Ovary (tissue), 9 donors: ENCODE measurements around the gene TMEM100. TPM values are rescaled to one million over a fixed set of nuclear protein-coding genes. Genes with fewer than 3 reads are reported as not detected.

Experiments used
- DNase-seq, 5 donors: peaks; one replicate each; pipeline ENCODE4 v3.0.0-alpha.2; 2019 to 2020
- H3K27ac ChIP-seq, 2 donors: fragments of 200-600 bp; one replicate each; pipeline versions ENCODE4 v1.5.1 to v1.8.0; 2019 to 2022
- H3K27me3 ChIP-seq: fragments of 200-600 bp; one replicate; pipeline ENCODE4 v1.8.0; 2022
- H3K36me3 ChIP-seq: fragments of 200-600 bp; sonication (generic); one replicate; pipeline ENCODE4 v1.5.1; 2019
- H3K4me1 ChIP-seq: one replicate; pipeline ENCODE4 v1.8.1; 2013; ENCODE audit warnings: mild to moderate bottlenecking, moderate library complexity; ENCODE audit not compliant: insufficient read depth
- H3K4me3 ChIP-seq: fragments of 200-600 bp; sonication (generic); one replicate; pipeline ENCODE4 v1.5.1; 2017
- H3K9me3 ChIP-seq, 2 donors: fragments of 200-600 bp in 1 of 2; sonication (generic) in 1 of 2; one replicate each; pipeline versions ENCODE4 v1.5.1 to v1.8.1; 2013 to 2019; ENCODE audit warnings: mild to moderate bottlenecking in 1 of 2, moderate library complexity in 1 of 2
- EP300 ChIP-seq: sonication (generic); formaldehyde crosslinking; IDR thresholded peaks from one replicate; pipeline ENCODE4 v1.6.1; 2017; ENCODE audit warnings: antibody characterized with exemption
- POLR2A ChIP-seq: fragments of 450-650 bp; IDR thresholded peaks from one replicate; pipeline ENCODE4 v1.6.1; 2017; ENCODE audit warnings: antibody characterized with exemption, mild to moderate bottlenecking, moderate library complexity
- WGBS, 3 donors: extraction: QIAGEN DNeasy Blood & Tissue Kit in 1 of 3; methylation state at CpG; one replicate each; pipeline versions ENCODE4 v1.1.5 to v1.1.7; 2013 to 2017; 5-methylcytosine and 5-hydroxymethylcytosine counted together
- intact Hi-C, 4 donors: fragments of 100-400 bp; cut with DNase I; formaldehyde crosslinking; loops; one replicate each; pipeline versions ENCODE4 v1.11.0 to v1.15.1; 2022 to 2023
- polyA plus RNA-seq, 2 donors: library from polyadenylated mRNA; stranded (reverse); fragments of 200-250 nt in 1 of 2; fragments of 350-450 nt in 1 of 2; fragmentation: Illumina TruSeq in 1 of 2; extraction: RNeasy Lipid Tissue Mini Kit (QIAGEN cat#74804) in 1 of 2; gene quantifications; one replicate each; pipeline ENCODE4 v1.2.3, GENCODE V29; 2013 to 2014
- total RNA-seq, 7 donors: library from RNA; depleted of rRNA in 2 of 7; stranded (reverse); fragments of >200 nt in 2 of 7; fragmentation: NEBNext Ultra II Directional in 3 of 7; extraction: Animal tissue kit (Norgen Biotek cat#: 25700) in 3 of 7; gene quantifications; one replicate each; pipeline versions ENCODE4 v1.1.0 to v1.2.4, GENCODE V29; 2016 to 2023
- TF ChIP-seq, protein P1 (sequence below), 3 donors: fragments of 450-650 bp in 2 of 3; fragments of 200-600 bp in 1 of 3; IDR thresholded peaks; one replicate each; pipeline versions ENCODE4 v1.5.1 to v1.8.0; 2016 to 2022; ENCODE audit warnings: antibody characterized with exemption in 3 of 3, mild to moderate bottlenecking in 1 of 3
- donor health status: DM: no; HTN: no; CAD: no; lungs with moderate emphysema.
- donor health status: DM: no; HTN: no; CAD: no.
- donor health status: Bipolar disorder and iron deficiency.
- donor health status: DM: yes; HTN: yes; CAD: no.
- donor health status: DM: no; HTN: no; CAD: no.
- donor health status: DM: yes; HTN: yes; CAD: no.

Gene TMEM100
- total and polyA plus RNA-seq, 9 donors, result 9.0 to 88.2 (median 17.8) TPM

DNA sequence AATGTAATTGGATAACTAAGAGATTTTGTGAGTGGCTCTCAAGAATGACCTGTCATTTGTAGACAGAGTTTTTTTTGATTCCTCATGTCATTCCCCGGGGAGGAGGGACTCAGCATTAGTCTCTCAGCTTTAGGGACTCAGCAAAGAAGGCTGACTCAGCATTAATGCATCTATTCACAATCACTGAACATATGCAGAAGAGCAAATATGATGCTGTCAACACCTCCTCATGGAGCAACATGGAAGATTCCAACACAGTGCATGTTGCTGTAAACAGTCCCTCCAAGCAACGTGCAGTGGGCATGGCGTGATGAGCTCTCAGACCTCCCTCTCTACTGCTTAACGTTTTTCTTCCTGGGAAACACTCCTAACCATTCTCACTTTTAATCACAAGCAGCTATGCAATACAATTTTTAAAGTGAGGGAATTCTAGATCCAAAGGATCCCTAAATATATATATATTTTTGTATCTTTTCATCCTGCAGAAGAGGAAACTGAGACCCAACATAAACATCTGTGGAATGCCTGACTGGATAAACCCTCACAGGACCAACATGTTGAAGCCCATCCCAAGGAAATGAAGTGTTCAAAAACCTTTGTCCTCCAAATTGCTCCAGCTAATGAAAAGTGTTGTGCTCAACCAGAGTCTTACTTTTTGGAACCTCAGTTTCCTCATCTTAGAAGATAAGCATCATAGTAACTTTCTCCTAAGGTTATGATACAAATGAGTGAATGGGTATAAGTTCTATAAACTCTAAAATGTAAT lies 38.9 kb downstream of the TMEM100 start:
- H3K36me3 ChIP-seq, result no peaks in the 10 kb centered on the region
- intact Hi-C loops, result no loop called here
- no peak for DNase-seq
- WGBS, 3 donors, result 62 to 79% (median 74%) methylated on average over 4 of the region's 4 CpGs
- no peaks in the 10 kb centered on the region for H3K27me3 ChIP-seq
- H3K4me3 ChIP-seq, result no peak overlapping the region
- H3K27ac ChIP-seq, result no peak overlapping the region
- TF ChIP-seq EP300 (no peak), POLR2A (no peak)
- TF ChIP-seq, protein P1, sequence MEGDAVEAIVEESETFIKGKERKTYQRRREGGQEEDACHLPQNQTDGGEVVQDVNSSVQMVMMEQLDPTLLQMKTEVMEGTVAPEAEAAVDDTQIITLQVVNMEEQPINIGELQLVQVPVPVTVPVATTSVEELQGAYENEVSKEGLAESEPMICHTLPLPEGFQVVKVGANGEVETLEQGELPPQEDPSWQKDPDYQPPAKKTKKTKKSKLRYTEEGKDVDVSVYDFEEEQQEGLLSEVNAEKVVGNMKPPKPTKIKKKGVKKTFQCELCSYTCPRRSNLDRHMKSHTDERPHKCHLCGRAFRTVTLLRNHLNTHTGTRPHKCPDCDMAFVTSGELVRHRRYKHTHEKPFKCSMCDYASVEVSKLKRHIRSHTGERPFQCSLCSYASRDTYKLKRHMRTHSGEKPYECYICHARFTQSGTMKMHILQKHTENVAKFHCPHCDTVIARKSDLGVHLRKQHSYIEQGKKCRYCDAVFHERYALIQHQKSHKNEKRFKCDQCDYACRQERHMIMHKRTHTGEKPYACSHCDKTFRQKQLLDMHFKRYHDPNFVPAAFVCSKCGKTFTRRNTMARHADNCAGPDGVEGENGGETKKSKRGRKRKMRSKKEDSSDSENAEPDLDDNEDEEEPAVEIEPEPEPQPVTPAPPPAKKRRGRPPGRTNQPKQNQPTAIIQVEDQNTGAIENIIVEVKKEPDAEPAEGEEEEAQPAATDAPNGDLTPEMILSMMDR (IDR thresholded peaks at IDR 0.05), result no peak
- no peaks in the 10 kb centered on the region for H3K9me3 ChIP-seq
- no peaks in the 10 kb centered on the region for H3K4me1 ChIP-seq

DNA sequence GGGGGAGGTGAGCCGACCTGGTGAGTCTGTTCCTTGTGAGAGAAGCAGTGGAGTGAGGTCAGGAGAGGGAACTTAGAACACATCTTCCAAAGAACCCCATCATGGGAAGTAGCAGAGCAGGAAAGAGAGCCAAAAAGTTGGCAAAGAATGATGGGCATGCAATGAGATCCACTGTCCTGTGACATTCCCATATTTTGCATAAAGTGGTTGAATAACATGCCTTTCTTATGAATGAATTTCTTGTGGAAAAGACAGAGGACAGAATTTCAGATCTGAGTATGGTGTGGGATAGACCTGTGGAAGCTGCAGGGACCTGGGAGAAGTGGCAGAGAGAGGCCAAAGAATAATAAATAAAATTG lies 41.3 kb downstream of the TMEM100 start:
- intact Hi-C loops, result no loop called here
- WGBS, 3 donors, result 50 to 68% (median 54%) methylated on average over 1 of the region's 1 CpG

DNA sequence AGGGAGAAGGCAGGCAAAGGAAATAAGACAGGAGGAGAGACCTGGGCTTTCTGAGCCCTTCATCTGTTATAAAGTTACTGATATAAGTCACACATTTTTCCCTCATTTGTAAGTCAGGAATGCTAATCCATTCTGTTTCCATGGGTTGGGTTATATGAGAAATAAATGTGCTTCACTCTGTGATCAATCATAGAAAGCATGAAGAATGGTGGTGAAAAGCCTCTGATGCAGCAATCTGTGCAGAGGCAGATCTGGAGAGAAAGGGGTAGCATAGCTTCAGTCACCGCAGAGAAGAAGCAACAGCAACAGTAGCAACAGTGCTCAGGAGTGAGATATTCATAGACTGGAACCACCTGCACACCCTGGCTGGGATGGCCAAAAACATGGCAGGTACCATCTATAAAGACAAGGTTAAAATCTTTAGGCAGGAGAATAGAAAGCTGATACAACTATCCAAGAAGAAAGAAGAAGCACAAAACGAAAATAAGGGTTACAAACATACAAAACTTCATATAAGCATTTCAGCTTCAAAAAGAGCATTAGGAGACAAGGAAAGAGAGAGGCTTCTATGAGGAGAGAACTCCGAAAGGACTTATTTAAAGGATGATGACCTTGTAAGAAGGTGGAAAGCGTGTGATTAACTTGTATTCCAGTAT lies 41.9 kb downstream of the TMEM100 start:
- Histone ChIP-seq H3K27ac (no peak overlapping the region), H3K4me3 (no peak overlapping the region), H3K36me3 (no peaks in the 10 kb centered on the region), H3K4me1 (no peaks in the 10 kb centered on the region), H3K27me3 (no peaks in the 10 kb centered on the region), H3K9me3 (no peaks in the 10 kb centered on the region)
- WGBS, 3 donors, result 78 to 86% (median 82%) methylated on average over 4 of the region's 4 CpGs
- intact Hi-C loops, result no loop called here
- TF ChIP-seq, protein P1 (IDR thresholded peaks at IDR 0.05), result no peak
- no peak for TF ChIP-seq POLR2A
- no peak for TF ChIP-seq EP300
- no peak for DNase-seq

More for the DNA sequence above, 41.3 kb downstream of the TMEM100 start:
- DNase-seq, result no peak
- TF ChIP-seq, protein P1 (IDR thresholded peaks at IDR 0.05), result no peak
- TF ChIP-seq EP300 (no peak), POLR2A (no peak)
- H3K27me3 ChIP-seq, result no peaks in the 10 kb centered on the region
- no peaks in the 10 kb centered on the region for H3K9me3 ChIP-seq
- no peak overlapping the region for H3K27ac ChIP-seq
- H3K4me1 ChIP-seq, result no peaks in the 10 kb centered on the region
- no peaks in the 10 kb centered on the region for H3K36me3 ChIP-seq
- no peak overlapping the region for H3K4me3 ChIP-seq

DNA sequence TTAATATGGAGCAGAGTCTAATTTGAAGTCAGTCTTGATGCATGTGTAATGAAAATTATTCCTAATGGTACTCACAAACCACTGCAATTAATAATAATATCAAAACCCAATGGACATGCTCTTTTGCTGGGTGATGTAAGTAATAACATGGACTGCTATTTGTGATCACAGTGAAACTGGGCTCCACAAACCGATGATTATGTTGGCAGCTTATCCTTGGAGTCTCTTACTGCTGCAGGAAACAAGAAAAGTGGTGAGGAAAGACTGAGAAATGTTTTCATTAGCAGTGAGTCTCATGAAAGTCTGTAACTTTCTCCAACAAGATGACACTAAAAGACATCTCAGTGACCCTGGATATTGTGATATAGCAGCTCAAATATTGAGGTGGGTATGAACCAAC lies 45.2 kb downstream of the TMEM100 start:
- intact Hi-C loops, result no loop called here

More for the DNA sequence above, 45.2 kb downstream of the TMEM100 start:
- Histone ChIP-seq H3K27me3 (no peaks in the 10 kb centered on the region), H3K27ac (no peak overlapping the region), H3K4me3 (no peak overlapping the region), H3K9me3 (no peaks in the 10 kb centered on the region), H3K4me1 (no peaks in the 10 kb centered on the region), H3K36me3 (no peaks in the 10 kb centered on the region)
- TF ChIP-seq POLR2A (no peak), EP300 (no peak)
- TF ChIP-seq, protein P1 (IDR thresholded peaks at IDR 0.05), result no peak
- 6 to 19% (median 18%) methylated on average over 1 of the region's 1 CpG for WGBS, 3 donors
- no peak for DNase-seq
